HEK293 (cell line): Measurements from ENCODE around the gene HS3ST4.

Experiments used
- CTCF ChIA-PET: fragments of 350-600 bp; formaldehyde crosslinking; extraction: SDS; loops from one replicate; lab custom pipeline; 2021; ENCODE audit warnings: antibody characterized with exemption; lab: Yijun Ruan, JAX
- POLR2A ChIA-PET: fragments of 300-600 bp; formaldehyde crosslinking; extraction: SDS; loops from one replicate; lab custom pipeline; 2020; ENCODE audit warnings: antibody characterized with exemption, inconsistent platforms; lab: Yijun Ruan, JAX
- H3K27ac ChIP-seq: fragments of 200-500 bp; sonication (Bioruptor generic); 2 replicates; pipeline ENCODE4 v1.5.1; 2014; ENCODE audit warnings: low read depth, low read length, control low read depth, inconsistent platforms; ENCODE audit errors: extremely low read depth
- H3K36me3 ChIP-seq, 2 experiments: fragments of 200-500 bp in 1 of 2; sonication (Bioruptor generic) in 1 of 2; 1 replicate in 1 of 2; 2 replicates in 1 of 2; pipeline ENCODE4 v1.5.1; 2014 to 2017; ENCODE audit warnings: inconsistent platforms in 2 of 2, low read length in 2 of 2; ENCODE audit not compliant: control insufficient read depth in 2 of 2, insufficient read depth in 1 of 2
- H3K4me1 ChIP-seq: fragments of 200-500 bp; sonication (Bioruptor generic); 2 replicates; pipeline ENCODE4 v1.5.1; 2014; ENCODE audit warnings: mild to moderate bottlenecking, low read length, inconsistent platforms; ENCODE audit not compliant: control insufficient read depth, insufficient read depth
- H3K4me3 ChIP-seq: 2 replicates; pipeline ENCODE4 v1.5.1; 2011; ENCODE audit warnings: low read depth, mild to moderate bottlenecking, control low read depth, low read length, moderate library complexity
- H3K9me3 ChIP-seq: fragments of 200-500 bp; sonication (Bioruptor generic); 2 replicates; pipeline ENCODE4 v1.5.1; 2014; ENCODE audit warnings: low read depth, low read length, inconsistent platforms; ENCODE audit not compliant: control insufficient read depth, insufficient read depth
- BCL11A ChIP-seq: fragments of 450-650 bp; formaldehyde crosslinking; IDR thresholded peaks from 2 replicates; pipeline ENCODE4 v1.5.1; 2016; ENCODE audit warnings: low read depth, missing biosample characterization, missing genetic modification characterization
- HOXD13 ChIP-seq: sonication (generic); formaldehyde crosslinking; IDR thresholded peaks from 2 replicates; pipeline ENCODE4 v1.8.0; 2022; ENCODE audit warnings: missing genetic modification reagents, borderline replicate concordance
- KLF7 ChIP-seq: fragments of 450-650 bp; formaldehyde crosslinking; IDR thresholded peaks from 2 replicates; pipeline ENCODE4 v1.5.1; 2016; ENCODE audit warnings: missing biosample characterization, missing genetic modification characterization, borderline replicate concordance
- MYNN ChIP-seq: fragments of 450-650 bp; formaldehyde crosslinking; IDR thresholded peaks from 2 replicates; pipeline ENCODE4 v1.5.1; 2016; ENCODE audit warnings: missing biosample characterization, missing genetic modification characterization, borderline replicate concordance
- OSR2 ChIP-seq: fragments of 450-650 bp; formaldehyde crosslinking; IDR thresholded peaks from 2 replicates; pipeline ENCODE4 v1.5.1; 2016; ENCODE audit warnings: missing biosample characterization, missing genetic modification characterization
- PRDM1 ChIP-seq: fragments of 450-650 bp; formaldehyde crosslinking; IDR thresholded peaks from 2 replicates; pipeline ENCODE4; 2016; ENCODE audit warnings: missing biosample characterization, missing genetic modification characterization
- TRIM28 ChIP-seq: IDR thresholded peaks from 2 replicates; pipeline ENCODE4 v1.6.1; 2011; ENCODE audit warnings: low read length, control low read depth, borderline replicate concordance
- ZBTB1 ChIP-seq: fragments of 450-650 bp; formaldehyde crosslinking; IDR thresholded peaks from 2 replicates; pipeline ENCODE4 v1.5.1; 2016; ENCODE audit warnings: missing biosample characterization, missing genetic modification characterization
- ZFP41 ChIP-seq: fragments of 450-650 bp; formaldehyde crosslinking; IDR thresholded peaks from 2 replicates; pipeline ENCODE4 v1.5.1; 2016; ENCODE audit warnings: missing biosample characterization, missing genetic modification characterization, borderline replicate concordance
- ZNF16 ChIP-seq: fragments of 450-650 bp; formaldehyde crosslinking; IDR thresholded peaks from 2 replicates; pipeline ENCODE4 v1.5.1; 2016; ENCODE audit warnings: low read depth, missing biosample characterization, missing genetic modification characterization
- ZNF2 ChIP-seq: fragments of 450-650 bp; formaldehyde crosslinking; IDR thresholded peaks from 2 replicates; pipeline ENCODE4 v1.5.1; 2016; ENCODE audit warnings: missing biosample characterization, missing genetic modification characterization
- ZNF202 ChIP-seq: fragments of 450-650 bp; formaldehyde crosslinking; IDR thresholded peaks from 2 replicates; pipeline ENCODE4 v1.5.1; 2016; ENCODE audit warnings: missing biosample characterization, missing genetic modification characterization, borderline replicate concordance
- ZNF221 ChIP-seq: fragments of 450-650 bp; formaldehyde crosslinking; IDR thresholded peaks from 2 replicates; pipeline ENCODE4 v1.5.1; 2017; ENCODE audit warnings: missing biosample characterization, missing genetic modification characterization, borderline replicate concordance
- ZNF23 ChIP-seq: fragments of 450-650 bp; formaldehyde crosslinking; IDR thresholded peaks from 2 replicates; pipeline ENCODE4 v1.5.1; 2016; ENCODE audit warnings: missing biosample characterization, missing genetic modification characterization, borderline replicate concordance
- ZNF248 ChIP-seq: fragments of 450-650 bp; formaldehyde crosslinking; IDR thresholded peaks from 2 replicates; pipeline ENCODE4 v1.5.1; 2017; ENCODE audit warnings: missing biosample characterization, missing genetic modification characterization
- ZNF311 ChIP-seq: fragments of 450-650 bp; formaldehyde crosslinking; IDR thresholded peaks from 2 replicates; pipeline ENCODE4 v1.5.1; 2017; ENCODE audit warnings: missing biosample characterization, missing genetic modification characterization, borderline replicate concordance
- ZNF324 ChIP-seq: fragments of 450-650 bp; formaldehyde crosslinking; IDR thresholded peaks from 2 replicates; pipeline ENCODE4 v1.5.1; 2016; ENCODE audit warnings: missing biosample characterization, missing genetic modification characterization
- ZNF394 ChIP-seq: fragments of 450-650 bp; formaldehyde crosslinking; IDR thresholded peaks from 2 replicates; pipeline ENCODE4 v1.5.1; 2016; ENCODE audit warnings: missing biosample characterization, missing genetic modification characterization, mild to moderate bottlenecking, moderate library complexity, borderline replicate concordance
- ZNF514 ChIP-seq: fragments of 450-650 bp; formaldehyde crosslinking; IDR thresholded peaks from 2 replicates; pipeline ENCODE4 v1.5.1; 2016; ENCODE audit warnings: missing biosample characterization, missing genetic modification characterization
- ZNF530 ChIP-seq: fragments of 450-650 bp; formaldehyde crosslinking; IDR thresholded peaks from 2 replicates; pipeline ENCODE4 v1.5.1; 2016; ENCODE audit warnings: low read depth, missing biosample characterization, missing genetic modification characterization
- ZNF544 ChIP-seq: fragments of 450-650 bp; formaldehyde crosslinking; IDR thresholded peaks from 2 replicates; pipeline ENCODE4 v1.5.0; 2017; ENCODE audit warnings: missing biosample characterization, missing genetic modification characterization
- ZNF555 ChIP-seq: fragments of 450-650 bp; formaldehyde crosslinking; conservative IDR thresholded peaks from 2 replicates; pipeline ENCODE4 v1.5.1; 2017; ENCODE audit warnings: missing biosample characterization, mild to moderate bottlenecking, missing genetic modification characterization, inconsistent platforms
- ZNF626 ChIP-seq: fragments of 450-650 bp; sonication (Bioruptor Pico); formaldehyde crosslinking; IDR thresholded peaks from 2 replicates; pipeline ENCODE4 v1.5.1; 2018; ENCODE audit warnings: missing biosample characterization, missing genetic modification characterization, inconsistent platforms
- ZNF76 ChIP-seq: fragments of 450-650 bp; formaldehyde crosslinking; IDR thresholded peaks from 2 replicates; pipeline ENCODE4; 2016; ENCODE audit warnings: low read depth, missing biosample characterization, missing genetic modification characterization, borderline replicate concordance
- TF ChIP-seq, protein P1 (sequence below): fragments of 450-650 bp; IDR thresholded peaks from 2 replicates; pipeline ENCODE4 v1.5.1; 2018; ENCODE audit warnings: missing biosample characterization, missing genetic modification characterization
- TF ChIP-seq, protein P2 (sequence below): fragments of 450-650 bp; formaldehyde crosslinking; IDR thresholded peaks from 2 replicates; pipeline ENCODE4 v1.5.1; 2017; ENCODE audit warnings: missing biosample characterization, missing genetic modification characterization
- TF ChIP-seq, protein P3 (sequence below): fragments of 450-650 bp; formaldehyde crosslinking; IDR thresholded peaks from 2 replicates; pipeline ENCODE4 v1.5.1; 2016; ENCODE audit warnings: missing biosample characterization, missing genetic modification characterization

The HS3ST4 gene

DNA sequence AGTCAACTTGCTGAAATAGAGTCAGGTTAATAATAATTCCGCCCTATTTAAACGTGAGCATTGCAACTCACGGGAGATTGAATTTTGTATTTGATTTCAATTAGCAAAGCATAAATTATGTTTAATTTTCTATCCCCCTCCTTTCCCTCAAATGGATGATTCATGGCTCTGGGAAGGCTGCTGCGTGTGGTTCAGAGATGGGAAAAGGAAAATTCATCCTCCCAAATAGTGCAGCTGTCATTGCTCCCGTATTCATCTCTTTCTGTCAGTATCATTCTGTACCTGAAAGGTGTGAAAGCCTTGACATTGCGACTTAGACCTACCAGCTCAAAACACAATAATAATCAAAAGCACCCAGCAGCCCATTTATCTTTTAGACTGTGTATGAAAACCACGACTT, 447.3 kb downstream of the HS3ST4 start:
- ChIA-PET POLR2A (no interaction called here), CTCF (no interaction called here)

DNA sequence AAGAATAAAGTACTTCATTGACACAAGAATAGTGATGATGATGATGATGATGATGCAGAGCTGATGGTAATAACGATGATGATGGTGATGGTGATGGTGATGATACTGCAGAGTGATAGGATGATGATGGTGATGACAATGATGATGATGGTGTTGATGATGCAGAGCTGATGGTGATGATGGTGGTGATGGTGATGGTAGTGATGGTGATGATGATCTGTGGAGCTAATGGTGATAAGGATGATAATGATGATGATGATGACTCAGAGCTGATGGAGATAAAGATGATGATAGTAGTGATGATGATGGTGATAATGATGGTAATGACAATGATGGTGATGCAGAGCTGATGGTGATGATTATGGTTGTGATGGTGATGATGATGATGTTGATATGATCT, 448.1 kb downstream of the HS3ST4 start:
- ChIA-PET POLR2A (no interaction called here), CTCF (interaction anchor here (0.6 kb wide), 1 partner anchor 856 kb away, joined by 3 read pairs; no protein-coding TSS in a partner anchor)
- Histone ChIP-seq H3K27ac (no peak overlapping the region), H3K36me3 (no peaks in the 10 kb centered on the region), H3K9me3 (no peaks in the 10 kb centered on the region), H3K4me1 (no peaks in the 10 kb centered on the region), H3K4me3 (no peak overlapping the region)
- peak; percentile 7; the same call in 1 of the 2 replicates for TF ChIP-seq ZNF248 (tag by site-specific recombination)
- TF ChIP-seq, protein P1, sequence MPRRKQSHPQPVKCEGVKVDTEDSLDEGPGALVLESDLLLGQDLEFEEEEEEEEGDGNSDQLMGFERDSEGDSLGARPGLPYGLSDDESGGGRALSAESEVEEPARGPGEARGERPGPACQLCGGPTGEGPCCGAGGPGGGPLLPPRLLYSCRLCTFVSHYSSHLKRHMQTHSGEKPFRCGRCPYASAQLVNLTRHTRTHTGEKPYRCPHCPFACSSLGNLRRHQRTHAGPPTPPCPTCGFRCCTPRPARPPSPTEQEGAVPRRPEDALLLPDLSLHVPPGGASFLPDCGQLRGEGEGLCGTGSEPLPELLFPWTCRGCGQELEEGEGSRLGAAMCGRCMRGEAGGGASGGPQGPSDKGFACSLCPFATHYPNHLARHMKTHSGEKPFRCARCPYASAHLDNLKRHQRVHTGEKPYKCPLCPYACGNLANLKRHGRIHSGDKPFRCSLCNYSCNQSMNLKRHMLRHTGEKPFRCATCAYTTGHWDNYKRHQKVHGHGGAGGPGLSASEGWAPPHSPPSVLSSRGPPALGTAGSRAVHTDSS (tag by site-specific recombination), result peak; percentile 73
- no peak for TF ChIP-seq ZNF626 (tag by site-specific recombination)

More for the DNA sequence above, 447.3 kb downstream of the HS3ST4 start:
- Histone ChIP-seq H3K9me3 (no peaks in the 10 kb centered on the region), H3K4me1 (no peaks in the 10 kb centered on the region), H3K27ac (no peak overlapping the region), H3K4me3 (no peak overlapping the region), H3K36me3 (no peaks in the 10 kb centered on the region)
- TF ChIP-seq OSR2 (tag by site-specific recombination) (no peak), ZNF221 (tag by site-specific recombination) (no peak), ZNF530 (tag by site-specific recombination) (no peak), ZNF324 (tag by site-specific recombination) (no peak), ZNF2 (tag by site-specific recombination) (no peak), KLF7 (no peak), HOXD13 (CRISPR knock-in tag) (no peak), ZNF311 (tag by site-specific recombination) (no peak), PRDM1 (tag by site-specific recombination) (no peak), TRIM28 (no peak), ZBTB1 (tag by site-specific recombination) (no peak), ZNF555 (tag by site-specific recombination) (no peak)

DNA sequence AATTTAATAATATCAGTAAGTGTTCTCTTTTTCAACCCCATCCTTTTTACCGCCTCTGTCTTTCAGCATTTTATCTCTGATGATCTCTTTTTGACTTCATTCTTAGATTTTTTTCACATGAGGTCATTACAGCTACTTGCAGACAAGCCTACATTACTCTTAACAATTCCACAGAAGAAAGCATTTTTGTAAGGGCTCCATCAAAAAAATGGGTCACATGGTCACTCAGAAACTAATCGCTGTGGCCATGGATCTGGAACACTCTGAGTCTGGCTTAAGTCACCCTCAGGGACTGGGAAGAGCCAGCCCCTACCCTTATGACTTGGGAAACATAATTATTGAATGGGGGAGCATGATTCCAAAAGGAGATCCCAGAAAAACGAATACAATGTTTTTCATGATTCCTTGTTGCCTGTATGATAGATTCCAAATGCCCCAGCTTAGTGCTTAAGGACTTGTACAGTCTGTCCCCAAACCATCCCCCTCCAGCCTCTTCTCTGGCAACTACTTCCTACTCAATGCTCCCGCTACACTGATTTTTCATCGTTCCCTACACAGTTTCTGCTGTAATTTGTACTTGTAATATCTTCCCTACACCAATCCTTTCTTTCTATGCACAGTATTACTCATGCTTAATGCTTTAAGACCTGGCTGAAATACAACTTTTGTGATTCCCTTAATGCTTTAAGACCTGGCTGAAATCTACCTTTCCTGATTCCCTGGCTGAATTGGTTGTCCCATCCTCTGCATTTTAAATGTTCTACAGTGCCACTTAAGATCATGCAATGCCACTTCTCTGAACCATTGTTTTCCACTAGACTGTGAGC, 457.8 kb downstream of the HS3ST4 start:
- Histone ChIP-seq H3K9me3 (no peaks in the 10 kb centered on the region), H3K4me1 (no peaks in the 10 kb centered on the region), H3K36me3 (no peaks in the 10 kb centered on the region), H3K4me3 (no peak overlapping the region), H3K27ac (no peak overlapping the region)
- CTCF ChIA-PET, result no interaction called here
- POLR2A ChIA-PET, result no interaction called here
- no peak for TF ChIP-seq BCL11A (tag by site-specific recombination)
- no peak for TF ChIP-seq ZNF202 (tag by site-specific recombination)
- no peak for TF ChIP-seq ZNF16 (tag by site-specific recombination)
- TF ChIP-seq ZNF514 (tag by site-specific recombination), result no peak
- no peak for TF ChIP-seq ZNF76 (tag by site-specific recombination)
- TF ChIP-seq MYNN, result no peak
- TF ChIP-seq ZNF394 (tag by site-specific recombination), result no peak
- TF ChIP-seq, protein P2, sequence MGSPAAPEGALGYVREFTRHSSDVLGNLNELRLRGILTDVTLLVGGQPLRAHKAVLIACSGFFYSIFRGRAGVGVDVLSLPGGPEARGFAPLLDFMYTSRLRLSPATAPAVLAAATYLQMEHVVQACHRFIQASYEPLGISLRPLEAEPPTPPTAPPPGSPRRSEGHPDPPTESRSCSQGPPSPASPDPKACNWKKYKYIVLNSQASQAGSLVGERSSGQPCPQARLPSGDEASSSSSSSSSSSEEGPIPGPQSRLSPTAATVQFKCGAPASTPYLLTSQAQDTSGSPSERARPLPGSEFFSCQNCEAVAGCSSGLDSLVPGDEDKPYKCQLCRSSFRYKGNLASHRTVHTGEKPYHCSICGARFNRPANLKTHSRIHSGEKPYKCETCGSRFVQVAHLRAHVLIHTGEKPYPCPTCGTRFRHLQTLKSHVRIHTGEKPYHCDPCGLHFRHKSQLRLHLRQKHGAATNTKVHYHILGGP (tag by site-specific recombination), result no peak
- TF ChIP-seq ZNF544 (tag by site-specific recombination), result no peak
- TF ChIP-seq ZFP41, result no peak
- TF ChIP-seq ZNF23 (tag by site-specific recombination), result no peak
- TF ChIP-seq, protein P3, sequence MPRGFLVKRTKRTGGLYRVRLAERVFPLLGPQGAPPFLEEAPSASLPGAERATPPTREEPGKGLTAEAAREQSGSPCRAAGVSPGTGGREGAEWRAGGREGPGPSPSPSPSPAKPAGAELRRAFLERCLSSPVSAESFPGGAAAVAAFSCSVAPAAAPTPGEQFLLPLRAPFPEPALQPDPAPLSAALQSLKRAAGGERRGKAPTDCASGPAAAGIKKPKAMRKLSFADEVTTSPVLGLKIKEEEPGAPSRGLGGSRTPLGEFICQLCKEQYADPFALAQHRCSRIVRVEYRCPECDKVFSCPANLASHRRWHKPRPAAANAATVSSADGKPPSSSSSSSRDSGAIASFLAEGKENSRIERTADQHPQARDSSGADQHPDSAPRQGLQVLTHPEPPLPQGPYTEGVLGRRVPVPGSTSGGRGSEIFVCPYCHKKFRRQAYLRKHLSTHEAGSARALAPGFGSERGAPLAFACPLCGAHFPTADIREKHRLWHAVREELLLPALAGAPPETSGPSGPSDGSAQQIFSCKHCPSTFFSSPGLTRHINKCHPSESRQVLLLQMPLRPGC, result no peak
